Left lung (tissue), 10 donors: Measurements from ENCODE around the gene OXER1. TPM values are rescaled to one million over a fixed set of nuclear protein-coding genes. Genes with fewer than 3 reads are reported as not detected.

ENCODE experiments used
- ATAC-seq: fragments of 200-7000 bp; cut with Tn5 transposase; one replicate; pipeline ENCODE4 v1.9.1; 2020; ENCODE audit warnings: moderate library complexity
- DNase-seq, 4 donors: peaks; one replicate each; pipeline ENCODE4 v3.0.0-alpha.2; 2013 to 2020
- H3K27ac ChIP-seq, 2 donors: fragments of 200-600 bp; sonication (generic) in 1 of 2; one replicate each; pipeline versions ENCODE4 v1.5.0 to v1.8.0; 2020 to 2021
- H3K27me3 ChIP-seq, 2 donors: fragments of 200-600 bp; sonication (generic) in 1 of 2; one replicate each; pipeline versions ENCODE4 v1.5.0 to v1.8.0; 2020 to 2021
- H3K36me3 ChIP-seq, 2 donors: fragments of 200-600 bp; sonication (generic) in 1 of 2; one replicate each; pipeline versions ENCODE4 v1.5.0 to v1.8.0; 2020 to 2021
- H3K4me1 ChIP-seq, 2 donors: fragments of 200-600 bp; one replicate each; pipeline ENCODE4 v1.8.0; 2021
- H3K4me3 ChIP-seq, 2 donors: fragments of 200-600 bp; sonication (generic) in 1 of 2; one replicate each; pipeline versions ENCODE4 v1.5.0 to v1.8.0; 2020 to 2021; ENCODE audit warnings: mild to moderate bottlenecking in 1 of 2
- H3K9me3 ChIP-seq, 2 donors: fragments of 200-600 bp; sonication (generic) in 1 of 2; one replicate each; pipeline versions ENCODE4 v1.5.0 to v1.8.0; 2020 to 2021
- intact Hi-C, 2 donors: fragments of 100-400 bp; cut with DNase I; formaldehyde crosslinking; loops; one replicate each; pipeline versions ENCODE4 v1.11.2 to v1.14.2; 2022
- polyA plus RNA-seq, 6 donors: library from polyadenylated mRNA; unstranded; fragments of 120-200 nt; gene quantifications; one replicate each; pipeline ENCODE4 v1.2.1, GENCODE V29; 2013; ENCODE audit not compliant: insufficient read length in 6 of 6
- total RNA-seq, 2 donors: library from RNA; stranded (reverse); fragmentation: NEBNext Ultra II Directional; extraction: Animal tissue kit (Norgen Biotek cat#: 25700); gene quantifications; one replicate each; pipeline ENCODE4 v1.2.1, GENCODE V29; 2021
- TF ChIP-seq, protein P1 (sequence below), 2 donors: fragments of 200-600 bp; sonication (generic) in 1 of 2; IDR thresholded peaks; one replicate each; pipeline versions ENCODE4 v1.5.0 to v1.8.0; 2021; ENCODE audit warnings: antibody characterized with exemption in 2 of 2
- donor health status: DM: no; HTN: yes; CAD: no.
- donor health status: DM: no; HTN: no; CAD: no.

Gene OXER1
- total and polyA plus RNA-seq, 8 donors: 1.7 to 9.9 (median 9.0) TPM

DNA sequence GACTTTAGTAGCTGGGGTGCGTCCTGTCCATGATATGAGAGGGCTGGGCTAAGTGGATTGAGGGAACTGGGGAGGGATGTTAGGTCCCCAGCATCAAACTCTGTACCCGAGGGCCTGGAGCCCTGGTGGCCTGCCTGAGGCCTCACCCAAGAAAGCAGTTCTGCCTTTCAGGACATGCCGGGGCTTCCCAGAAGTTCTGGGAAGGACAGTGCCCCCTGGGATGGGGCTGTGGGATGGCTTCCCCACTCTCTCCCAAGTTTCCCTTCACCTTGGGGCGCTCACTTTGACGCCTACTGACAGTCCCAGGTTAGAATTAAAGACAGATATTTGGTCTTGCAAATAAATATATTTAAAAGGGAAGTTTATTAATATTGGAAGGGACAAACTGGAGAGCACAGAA is 1.8 kb downstream of the OXER1 start:
- intact Hi-C loops: no loop called here
- H3K4me3 ChIP-seq: no peak overlapping the region
- peaks cover 0 to 14% of the 10 kb centered on the region in 2 donors for H3K4me1 ChIP-seq

GRCh38 chr2:42761554-42761953 is 2.4 kb downstream of the OXER1 start:
- TF ChIP-seq, protein P1, sequence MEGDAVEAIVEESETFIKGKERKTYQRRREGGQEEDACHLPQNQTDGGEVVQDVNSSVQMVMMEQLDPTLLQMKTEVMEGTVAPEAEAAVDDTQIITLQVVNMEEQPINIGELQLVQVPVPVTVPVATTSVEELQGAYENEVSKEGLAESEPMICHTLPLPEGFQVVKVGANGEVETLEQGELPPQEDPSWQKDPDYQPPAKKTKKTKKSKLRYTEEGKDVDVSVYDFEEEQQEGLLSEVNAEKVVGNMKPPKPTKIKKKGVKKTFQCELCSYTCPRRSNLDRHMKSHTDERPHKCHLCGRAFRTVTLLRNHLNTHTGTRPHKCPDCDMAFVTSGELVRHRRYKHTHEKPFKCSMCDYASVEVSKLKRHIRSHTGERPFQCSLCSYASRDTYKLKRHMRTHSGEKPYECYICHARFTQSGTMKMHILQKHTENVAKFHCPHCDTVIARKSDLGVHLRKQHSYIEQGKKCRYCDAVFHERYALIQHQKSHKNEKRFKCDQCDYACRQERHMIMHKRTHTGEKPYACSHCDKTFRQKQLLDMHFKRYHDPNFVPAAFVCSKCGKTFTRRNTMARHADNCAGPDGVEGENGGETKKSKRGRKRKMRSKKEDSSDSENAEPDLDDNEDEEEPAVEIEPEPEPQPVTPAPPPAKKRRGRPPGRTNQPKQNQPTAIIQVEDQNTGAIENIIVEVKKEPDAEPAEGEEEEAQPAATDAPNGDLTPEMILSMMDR (IDR thresholded peaks at IDR 0.05): no peak
- ATAC-seq (no peak), DNase-seq (no peak)
- no peaks in the 10 kb centered on the region for H3K27me3 ChIP-seq
- peaks cover 0 to 14% of the 10 kb centered on the region in 2 donors for H3K4me1 ChIP-seq
- no peak overlapping the region for H3K4me3 ChIP-seq
- H3K36me3 ChIP-seq: no peaks in the 10 kb centered on the region
- no peaks in the 10 kb centered on the region for H3K9me3 ChIP-seq
- intact Hi-C loops: no loop called here
- no peak overlapping the region for H3K27ac ChIP-seq

More for the DNA sequence above, 1.8 kb downstream of the OXER1 start:
- TF ChIP-seq, protein P1 (IDR thresholded peaks at IDR 0.05): no peak
- Histone ChIP-seq H3K27ac (no peak overlapping the region), H3K9me3 (no peaks in the 10 kb centered on the region), H3K36me3 (no peaks in the 10 kb centered on the region), H3K27me3 (no peaks in the 10 kb centered on the region)
- ATAC-seq (no peak), DNase-seq (no peak)

DNA sequence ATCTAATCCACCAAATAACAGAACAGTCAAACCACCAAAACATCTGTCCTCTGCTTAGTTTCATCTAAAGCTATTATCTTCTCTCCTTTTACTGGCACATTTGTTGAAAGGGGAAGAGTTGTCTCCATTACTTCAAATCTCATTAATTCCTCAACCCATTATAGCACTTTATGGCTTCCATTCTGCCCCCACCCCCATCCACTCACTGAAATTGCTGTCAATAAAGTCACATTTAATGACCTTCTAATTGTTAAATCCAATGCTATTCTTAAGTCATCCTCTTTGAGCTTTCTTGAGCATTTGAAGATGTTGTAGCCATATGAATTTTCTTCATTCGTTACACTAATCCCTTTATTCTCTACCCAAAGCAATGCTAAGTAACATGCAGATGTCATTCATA is 5.2 kb downstream of the OXER1 start:
- intact Hi-C loops: no loop called here
- Histone ChIP-seq H3K36me3 (no peaks in the 10 kb centered on the region), H3K4me3 (no peak overlapping the region), H3K27ac (no peak overlapping the region), H3K9me3 (no peaks in the 10 kb centered on the region), H3K27me3 (no peaks in the 10 kb centered on the region), H3K4me1 (peaks cover 0 to 34% of the 10 kb centered on the region in 2 donors)
- TF ChIP-seq, protein P1 (IDR thresholded peaks at IDR 0.05): no peak
- ATAC-seq: no peak
- no peak for DNase-seq

DNA sequence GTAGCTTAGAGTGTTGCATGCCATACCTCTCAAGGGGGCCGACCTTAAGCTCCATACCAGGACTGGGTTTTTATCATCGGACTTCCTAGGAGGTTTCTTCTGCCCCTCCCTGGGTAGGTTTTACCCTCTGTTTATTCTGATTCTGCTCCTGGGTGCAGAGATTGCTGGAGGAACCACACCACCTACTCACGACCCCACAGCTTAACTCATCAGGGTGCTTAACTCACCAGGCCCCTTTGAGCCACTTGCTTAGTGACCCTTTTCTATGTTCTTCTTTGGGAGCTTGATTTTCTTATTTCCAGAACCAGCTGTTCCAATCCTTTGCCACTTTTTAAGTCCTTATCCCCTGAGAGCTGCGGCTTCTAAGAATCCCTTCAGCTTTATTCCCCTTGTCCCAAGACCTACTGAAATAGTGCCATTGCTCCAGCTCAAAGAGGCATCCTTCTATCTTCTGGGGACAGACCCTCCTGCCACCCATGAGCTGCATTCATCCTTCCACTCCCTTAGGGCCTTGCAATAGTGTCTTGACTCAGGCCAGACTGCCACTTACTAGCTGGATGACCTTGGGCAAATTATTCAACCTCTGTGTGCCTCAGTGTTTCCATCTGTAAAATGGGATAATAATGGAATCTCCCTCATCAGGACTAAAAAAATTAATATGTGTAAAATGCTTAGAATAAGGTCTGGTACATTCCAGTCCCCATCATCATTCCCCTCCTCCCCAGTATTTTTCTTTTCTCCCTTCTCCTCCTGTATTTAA is 5.8 kb downstream of the OXER1 start:
- H3K27me3 ChIP-seq: no peaks in the 10 kb centered on the region
- DNase-seq: no peak
- no peaks in the 10 kb centered on the region for H3K9me3 ChIP-seq
- H3K27ac ChIP-seq: no peak overlapping the region
- H3K36me3 ChIP-seq: no peaks in the 10 kb centered on the region
- TF ChIP-seq, protein P1 (IDR thresholded peaks at IDR 0.05): no peak
- intact Hi-C loops: no loop called here
- H3K4me1 ChIP-seq: peaks cover 0 to 34% of the 10 kb centered on the region in 2 donors
- H3K4me3 ChIP-seq: no peak overlapping the region
- ATAC-seq: no peak

- Histone ChIP-seq H3K36me3 (no peaks in the 10 kb centered on the region), H3K9me3 (no peaks in the 10 kb centered on the region), H3K4me3 (no peak overlapping the region), H3K27ac (no peak overlapping the region), H3K4me1 (peaks cover 0 to 37% of the 10 kb centered on the region in 2 donors), H3K27me3 (no peaks in the 10 kb centered on the region)
- TF ChIP-seq, protein P1 (IDR thresholded peaks at IDR 0.05): no peak
- ATAC-seq (no peak), DNase-seq (no peak)
- intact Hi-C loops: no loop called here
Observed at GRCh38 chr2:42756966-42757513, 6.9 kb downstream of the OXER1 start.
